Measurements from ENCODE around the gene HEY2.
"Not testable (repeated sequence)": the region's sequence is repeated elsewhere in the genome, so short reads cannot be mapped to it uniquely, and the experiment has no call there.

HEY2 gene

GRCh38 chr6:125797120-125797885, 47.9 kb downstream of the HEY2 start:
- DNase-seq: no peak

DNA sequence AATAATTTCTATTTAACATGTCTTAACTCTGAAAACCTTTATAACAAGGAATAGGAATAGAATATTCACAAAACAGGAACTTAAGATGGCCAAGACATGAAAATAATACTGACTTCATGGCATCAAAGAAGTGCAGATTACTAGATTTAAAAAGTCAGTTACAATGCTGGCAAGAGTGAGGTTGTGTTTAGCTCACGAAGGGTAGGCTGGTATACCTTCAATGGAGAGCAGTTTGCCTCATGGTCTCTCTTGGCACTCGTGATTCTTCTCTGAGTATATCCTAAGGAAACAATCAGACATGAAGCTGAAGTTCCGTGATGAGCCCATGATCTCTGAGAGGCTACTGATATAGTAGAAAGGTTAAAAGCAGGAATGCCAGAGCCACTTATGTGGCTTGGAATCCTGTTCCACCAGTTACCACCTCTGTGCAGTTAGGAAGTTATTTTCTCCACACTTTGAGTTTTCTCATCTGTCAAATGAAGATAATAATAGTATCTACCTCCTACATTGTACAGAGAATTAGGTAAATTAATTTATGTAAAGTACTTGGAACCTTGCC, 48.5 kb downstream of the HEY2 start:
- DNase-seq: no peak

- DNase-seq: no peak
These were observed 49.5 kb downstream of the HEY2 start for GRCh38 chr6:125798734-125799508.

- no peak for DNase-seq
These were observed 53.0 kb downstream of the HEY2 start for GRCh38 chr6:125802383-125802782.

DNA sequence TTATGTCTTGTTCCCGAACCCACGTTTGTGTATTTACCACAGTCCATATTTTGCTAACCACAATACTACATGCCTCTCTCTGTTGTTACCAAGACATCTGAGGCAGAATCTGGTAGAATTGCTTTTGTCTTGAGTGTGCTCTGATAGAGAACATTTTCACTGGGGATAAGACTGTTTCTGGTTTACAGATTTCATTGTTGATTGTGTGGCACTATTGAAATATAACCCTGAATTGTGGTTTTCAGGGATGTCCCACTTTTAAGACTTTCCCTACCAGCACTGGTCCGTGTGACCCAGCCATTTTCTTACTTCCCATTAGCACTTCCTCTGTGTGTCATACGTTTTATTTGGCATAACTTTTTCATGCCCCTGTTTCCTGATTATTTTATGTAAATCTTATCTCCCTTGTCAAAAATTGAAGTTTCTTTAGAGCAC, 53.5 kb downstream of the HEY2 start:
- DNase-seq: no peak

DNA sequence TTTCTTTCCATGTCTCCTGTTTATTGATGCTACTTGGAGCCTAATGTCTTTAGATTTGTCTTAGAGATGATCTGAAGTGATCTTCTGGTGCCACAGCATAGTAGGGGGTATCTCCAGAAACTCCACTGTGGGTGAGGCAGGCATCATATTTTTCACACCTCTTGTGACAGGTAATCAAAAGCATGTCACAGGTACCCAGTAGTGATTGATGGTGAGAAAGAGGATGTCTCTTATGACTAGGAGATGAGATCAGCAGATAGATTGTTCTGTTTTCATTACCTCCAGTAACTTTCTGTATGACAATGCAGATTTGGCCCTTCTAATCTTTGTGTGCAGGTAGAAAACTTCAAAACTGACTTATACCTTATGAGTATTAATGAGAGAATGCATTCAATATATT, 54.8 kb downstream of the HEY2 start:
- DNase-seq: no peak

DNA sequence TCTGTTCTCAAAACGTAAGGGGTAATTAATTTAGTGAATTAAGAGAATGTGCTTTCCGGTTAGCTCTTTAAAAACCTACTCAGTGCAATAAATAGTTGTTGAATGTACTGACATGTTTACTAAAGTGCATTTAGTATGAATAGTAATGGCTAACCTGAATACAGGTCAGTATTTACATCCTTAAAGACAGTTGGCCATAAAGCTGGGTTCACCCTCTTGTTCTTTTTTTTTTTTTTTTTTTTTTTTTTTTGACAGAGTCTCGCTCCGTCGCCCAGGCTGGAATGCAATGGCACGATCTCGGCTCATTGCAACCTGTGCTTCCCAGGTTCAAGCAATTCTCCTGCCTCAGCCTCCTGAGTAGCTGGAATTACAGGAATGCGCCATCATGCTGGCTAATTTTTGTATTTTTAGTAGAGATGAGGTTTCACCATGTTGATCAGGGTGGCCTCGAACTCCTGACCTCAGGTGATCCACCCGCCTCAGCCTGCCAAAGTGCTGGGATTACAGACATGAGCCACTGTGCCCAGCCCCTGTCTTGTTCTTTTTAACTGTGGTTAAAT, 55.5 kb downstream of the HEY2 start:
- not testable (repeated sequence) for DNase-seq

DNA sequence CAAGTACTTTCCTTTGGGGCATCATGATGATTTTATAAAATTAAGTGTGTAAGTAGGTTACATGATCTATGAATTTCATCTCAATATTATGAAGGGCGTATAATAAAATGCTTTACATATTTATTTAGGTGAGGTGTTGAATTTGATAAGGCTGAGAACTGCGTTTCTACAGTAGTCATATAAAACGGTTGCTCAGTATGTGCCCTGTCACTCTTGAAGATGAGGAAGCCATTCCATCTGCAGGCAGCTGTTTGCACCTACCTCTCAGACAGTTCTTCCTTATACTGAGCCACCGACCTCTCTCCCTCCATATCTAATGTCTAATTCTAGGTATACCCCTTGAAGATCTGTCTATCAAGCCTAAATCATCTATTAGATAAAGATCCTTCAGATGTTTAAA, 57.4 kb downstream of the HEY2 start:
- no peak for DNase-seq

GRCh38 chr6:125807293-125807692, 57.9 kb downstream of the HEY2 start:
- no peak for DNase-seq

- no peak for DNase-seq
These were observed 58.6 kb downstream of the HEY2 start for GRCh38 chr6:125808060-125808459.

DNA sequence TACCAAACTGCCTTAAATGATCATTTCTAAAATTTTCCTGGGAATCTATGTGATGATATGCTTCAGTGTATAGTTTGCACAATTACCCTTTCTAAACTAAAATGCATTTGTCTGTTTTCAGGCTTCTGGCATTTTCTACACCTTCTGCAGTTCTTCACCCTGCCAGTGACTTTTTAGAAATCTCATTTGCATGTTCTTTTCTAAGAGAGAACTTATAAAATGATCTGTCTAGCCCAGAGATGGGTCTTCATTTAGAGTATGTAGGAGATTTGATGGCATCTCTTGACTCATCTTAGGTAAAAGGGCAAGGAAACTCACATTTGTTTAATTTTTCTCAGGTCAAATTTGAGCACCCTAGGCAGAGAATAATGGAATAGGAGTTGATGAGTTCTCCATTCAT, 59.2 kb downstream of the HEY2 start:
- no peak for DNase-seq

GRCh38 chr6:125809570-125810170, 60.2 kb downstream of the HEY2 start:
- DNase-seq: no peak

DNA sequence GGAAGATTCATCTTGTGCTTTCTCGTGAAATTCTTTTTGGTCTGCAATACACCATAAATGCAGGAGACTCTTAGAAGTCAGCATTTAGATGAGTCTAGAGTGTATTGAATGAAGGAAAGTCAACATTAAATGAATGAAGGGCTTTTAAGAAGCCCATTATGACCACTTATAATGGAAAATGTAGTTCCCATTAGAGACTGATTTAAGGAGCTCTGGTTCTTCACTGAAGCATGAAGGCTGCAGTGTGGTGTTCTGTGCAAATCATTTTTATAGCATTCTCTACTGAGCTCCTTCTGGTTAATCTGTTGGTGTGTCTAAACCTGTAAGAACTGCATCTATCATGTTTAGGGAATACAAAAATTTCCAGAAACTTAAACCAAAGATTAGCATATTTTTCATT, 61.0 kb downstream of the HEY2 start:
- DNase-seq: no peak

Data from DMS 273 treated with DMSO at 0.1 percent for 48 hours (cell line).